ENCODE results near the gene TJP1. TPM values are rescaled to one million over a fixed set of nuclear protein-coding genes. Genes with fewer than 3 reads are reported as not detected.

The TJP1 gene
- total RNA-seq, 2 donors from 2014 or later = 86.9 to 110 TPM

DNA sequence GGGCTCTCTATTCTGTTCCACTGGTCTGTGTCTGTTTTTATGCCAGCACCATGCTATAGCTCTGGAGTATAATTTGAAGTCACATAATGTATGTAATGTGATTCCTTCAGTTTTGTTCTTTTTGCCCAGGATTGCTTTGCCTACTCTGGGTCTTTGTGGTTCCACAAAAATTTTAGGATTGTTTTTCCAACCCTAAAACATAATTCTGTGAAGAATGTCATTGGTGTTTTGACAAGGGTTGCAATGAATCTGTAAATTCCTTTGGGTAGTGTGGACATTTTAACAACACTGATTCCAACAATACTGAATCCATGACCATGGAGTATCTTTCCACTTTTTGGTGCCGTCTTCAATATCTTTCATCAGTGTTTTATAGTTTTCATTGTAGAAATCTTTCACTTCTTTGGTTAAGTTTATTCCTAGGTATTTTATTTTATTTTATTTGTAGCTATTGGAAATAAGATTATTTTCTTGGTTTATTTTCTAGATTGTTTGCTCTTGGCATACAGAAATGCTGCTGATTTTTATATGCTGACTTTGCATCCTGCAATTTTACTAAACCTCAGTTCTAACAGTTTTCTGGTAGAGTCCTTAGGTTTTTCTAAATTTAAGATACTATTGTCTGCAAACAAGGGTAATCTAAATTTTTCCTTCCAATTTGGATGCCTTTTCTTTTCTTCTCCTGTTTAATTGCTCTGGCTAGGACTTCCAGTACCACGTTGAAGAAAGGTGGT is 29.7 kb downstream of the TJP1 start:
- Histone ChIP-seq H3K9me3 (no peaks in the 10 kb centered on the region), H3K36me3 (no peaks in the 10 kb centered on the region), H3K27me3 (no peaks in the 10 kb centered on the region), H3K4me1 (peaks cover 0 to 3% of the 10 kb centered on the region in 2 donors), H3K27ac (no peak overlapping the region), H3K4me3 (no peak overlapping the region)
- TF ChIP-seq, protein P1, sequence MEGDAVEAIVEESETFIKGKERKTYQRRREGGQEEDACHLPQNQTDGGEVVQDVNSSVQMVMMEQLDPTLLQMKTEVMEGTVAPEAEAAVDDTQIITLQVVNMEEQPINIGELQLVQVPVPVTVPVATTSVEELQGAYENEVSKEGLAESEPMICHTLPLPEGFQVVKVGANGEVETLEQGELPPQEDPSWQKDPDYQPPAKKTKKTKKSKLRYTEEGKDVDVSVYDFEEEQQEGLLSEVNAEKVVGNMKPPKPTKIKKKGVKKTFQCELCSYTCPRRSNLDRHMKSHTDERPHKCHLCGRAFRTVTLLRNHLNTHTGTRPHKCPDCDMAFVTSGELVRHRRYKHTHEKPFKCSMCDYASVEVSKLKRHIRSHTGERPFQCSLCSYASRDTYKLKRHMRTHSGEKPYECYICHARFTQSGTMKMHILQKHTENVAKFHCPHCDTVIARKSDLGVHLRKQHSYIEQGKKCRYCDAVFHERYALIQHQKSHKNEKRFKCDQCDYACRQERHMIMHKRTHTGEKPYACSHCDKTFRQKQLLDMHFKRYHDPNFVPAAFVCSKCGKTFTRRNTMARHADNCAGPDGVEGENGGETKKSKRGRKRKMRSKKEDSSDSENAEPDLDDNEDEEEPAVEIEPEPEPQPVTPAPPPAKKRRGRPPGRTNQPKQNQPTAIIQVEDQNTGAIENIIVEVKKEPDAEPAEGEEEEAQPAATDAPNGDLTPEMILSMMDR (IDR thresholded peaks at IDR 0.05) = no peak
- DNase-seq (ENCODE audit: low spot score) = no peak

DNA sequence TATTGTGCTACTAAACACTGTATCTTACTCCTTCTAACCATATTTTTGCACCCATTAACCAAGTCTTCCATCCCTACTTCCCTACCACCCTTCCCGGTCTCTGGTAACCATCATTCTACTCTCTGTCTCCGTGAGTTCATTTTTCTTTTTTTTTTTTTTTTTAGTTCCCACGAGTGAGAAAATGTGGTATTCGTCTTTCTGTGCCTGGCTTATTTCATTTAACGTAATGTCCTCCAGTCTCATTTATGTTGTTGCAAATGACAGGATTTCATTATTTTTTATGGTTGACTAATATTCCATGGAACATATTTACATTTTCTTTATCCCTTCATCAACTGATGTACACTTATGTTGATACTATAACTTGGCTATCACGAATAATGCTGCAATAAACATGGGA is 31.7 kb downstream of the TJP1 start:
- peaks cover 0 to 10% of the 10 kb centered on the region in 2 donors for H3K4me1 ChIP-seq
- TF ChIP-seq, protein P1 (IDR thresholded peaks at IDR 0.05) = no peak
- no peaks in the 10 kb centered on the region for H3K27me3 ChIP-seq
- H3K9me3 ChIP-seq = no peaks in the 10 kb centered on the region
- H3K27ac ChIP-seq = no peak overlapping the region
- no peak for DNase-seq (ENCODE audit: low spot score)
- H3K36me3 ChIP-seq = no peaks in the 10 kb centered on the region
- no peak overlapping the region for H3K4me3 ChIP-seq

DNA sequence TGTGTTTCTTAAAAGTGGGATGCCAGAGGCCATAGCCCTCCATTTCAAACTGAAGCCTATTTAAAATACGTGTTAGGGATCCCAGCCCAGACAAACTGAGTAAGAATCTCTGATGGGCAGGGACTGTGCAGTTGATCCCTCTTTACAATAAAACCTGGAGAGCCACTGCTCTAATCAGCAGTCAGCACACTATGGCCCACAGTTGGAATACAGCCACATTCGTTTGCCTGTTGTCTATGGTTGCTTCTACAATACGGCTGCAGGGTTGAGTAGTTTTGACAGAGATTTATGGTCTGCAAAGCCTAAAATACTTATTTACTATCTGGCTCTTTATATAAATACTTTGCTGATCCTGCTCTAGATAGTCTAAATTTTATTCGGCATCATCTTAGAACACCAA is 32.4 kb downstream of the TJP1 start:
- peaks cover 0 to 10% of the 10 kb centered on the region in 2 donors for H3K4me1 ChIP-seq
- no peak overlapping the region for H3K27ac ChIP-seq
- H3K27me3 ChIP-seq = no peaks in the 10 kb centered on the region

DNA sequence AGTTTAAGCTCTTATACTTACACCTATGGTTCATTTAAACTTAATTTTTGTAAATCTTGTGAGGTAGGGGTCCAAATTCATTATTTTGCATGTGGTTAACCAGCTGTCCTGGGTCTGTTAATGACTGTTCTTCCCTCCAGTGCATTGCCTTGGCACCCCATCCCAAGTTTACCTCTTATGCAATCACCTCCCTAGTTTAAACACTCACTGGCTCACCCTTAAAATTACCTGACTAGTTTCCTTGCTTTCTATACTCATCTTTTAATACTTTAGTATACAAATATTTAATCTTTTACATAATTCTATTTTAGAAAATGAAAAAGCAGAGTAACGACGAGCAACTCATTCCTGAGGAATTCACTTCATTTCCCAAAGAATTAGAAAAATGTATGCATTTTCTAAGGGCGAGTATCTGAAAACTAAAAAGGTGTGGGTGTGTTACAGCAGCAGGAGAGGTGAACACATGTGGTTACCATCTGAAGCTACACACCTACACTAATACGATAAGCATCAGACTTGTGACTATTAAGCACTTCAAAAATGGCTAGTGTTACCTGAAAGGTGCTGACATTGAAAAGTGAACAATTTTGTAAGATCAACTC is 33.7 kb downstream of the TJP1 start:
- DNase-seq (ENCODE audit: low spot score) = no peak
- H3K4me1 ChIP-seq = peaks cover 0 to 10% of the 10 kb centered on the region in 2 donors
- TF ChIP-seq, protein P1 (IDR thresholded peaks at IDR 0.05) = no peak

More for the DNA sequence above, 32.4 kb downstream of the TJP1 start:
- TF ChIP-seq, protein P1 (IDR thresholded peaks at IDR 0.05) = no peak
- Histone ChIP-seq H3K9me3 (no peaks in the 10 kb centered on the region), H3K4me3 (no peak overlapping the region), H3K36me3 (no peaks in the 10 kb centered on the region)
- DNase-seq (ENCODE audit: low spot score) = no peak

DNA sequence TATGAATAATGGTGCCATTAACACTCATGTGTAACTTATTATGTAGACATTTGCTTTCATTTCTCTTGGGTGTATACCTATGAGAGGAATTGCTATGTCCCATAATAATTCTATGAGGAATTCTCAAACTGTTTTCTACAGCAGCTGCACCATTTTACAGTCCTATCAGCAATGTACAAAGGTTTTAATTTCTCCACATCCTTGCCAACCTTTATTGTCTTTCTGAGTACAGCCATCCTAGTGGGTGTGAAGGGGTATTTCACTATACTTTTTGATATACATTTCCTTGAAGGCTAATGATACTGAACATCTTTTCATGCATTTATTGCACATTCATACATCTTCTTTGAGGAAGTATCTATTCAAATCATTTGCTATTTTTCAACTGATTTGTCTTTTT is 34.5 kb downstream of the TJP1 start:
- H3K4me1 ChIP-seq = peaks cover 0 to 10% of the 10 kb centered on the region in 2 donors
- no peaks in the 10 kb centered on the region for H3K36me3 ChIP-seq
- H3K27me3 ChIP-seq = no peaks in the 10 kb centered on the region
- DNase-seq (ENCODE audit: low spot score) = no peak
- no peaks in the 10 kb centered on the region for H3K9me3 ChIP-seq
- H3K4me3 ChIP-seq = no peak overlapping the region
- TF ChIP-seq, protein P1 (IDR thresholded peaks at IDR 0.05) = no peak
- H3K27ac ChIP-seq = no peak overlapping the region

More for the DNA sequence above, 33.7 kb downstream of the TJP1 start:
- H3K4me3 ChIP-seq = no peak overlapping the region
- no peaks in the 10 kb centered on the region for H3K36me3 ChIP-seq
- H3K27me3 ChIP-seq = no peaks in the 10 kb centered on the region
- H3K9me3 ChIP-seq = no peaks in the 10 kb centered on the region
- no peak overlapping the region for H3K27ac ChIP-seq

All from right atrium auricular region (tissue), 2 donors.